RKO (cell line): ENCODE measurements around the gene CDT1.
A peak's percentile ranks its signal among the peaks of the same experiment; 100 is the strongest.
"Not testable (repeated sequence)": the region's sequence is repeated elsewhere in the genome, so short reads cannot be mapped to it uniquely, and the experiment has no call there.

ENCODE experiments used
- DNase-seq: peaks from one replicate; pipeline ENCODE4 v3.0.0-alpha.2; 2016; ENCODE audit warnings: low spot score

CDT1 gene

DNA sequence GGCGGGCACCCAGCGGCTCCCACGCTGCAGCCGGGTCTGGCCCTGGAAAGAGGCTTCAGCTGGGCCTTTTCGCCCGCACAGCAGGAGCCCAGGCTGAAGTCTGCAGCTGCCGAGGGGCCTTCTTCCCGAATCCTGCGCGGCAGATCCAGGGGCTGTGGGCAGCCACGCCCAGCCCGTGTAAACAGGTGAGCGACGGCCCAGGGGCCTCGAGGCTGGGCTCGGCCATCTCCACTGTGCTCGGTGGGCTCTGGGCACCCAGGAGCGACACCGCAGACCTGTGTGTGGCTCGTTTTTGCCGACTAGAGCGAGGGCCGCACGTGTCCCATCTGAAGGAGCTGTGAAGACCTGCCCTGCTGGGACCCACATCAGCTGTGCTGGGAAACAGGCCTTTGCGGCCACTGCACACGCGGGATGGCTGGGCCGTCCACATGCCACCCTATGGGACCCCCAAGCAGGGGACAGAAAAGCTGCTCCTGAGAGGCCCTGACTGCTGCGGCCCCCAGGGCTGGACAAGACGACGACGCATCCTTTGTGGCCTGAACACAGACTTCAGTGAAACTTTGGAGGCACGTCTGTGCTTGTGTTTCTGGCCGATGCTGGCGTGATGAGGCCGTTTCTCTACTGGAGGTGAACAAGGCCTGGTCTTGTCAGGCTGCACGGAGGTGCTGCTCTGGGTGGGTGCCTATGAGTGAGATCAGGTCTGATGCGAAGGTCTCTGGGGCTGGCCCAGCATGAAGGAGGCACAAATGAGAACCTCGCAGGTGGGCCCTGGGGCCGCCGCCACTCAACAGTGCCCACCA, 13.3 kb downstream of the CDT1 start:
- DNase-seq = no peak

DNA sequence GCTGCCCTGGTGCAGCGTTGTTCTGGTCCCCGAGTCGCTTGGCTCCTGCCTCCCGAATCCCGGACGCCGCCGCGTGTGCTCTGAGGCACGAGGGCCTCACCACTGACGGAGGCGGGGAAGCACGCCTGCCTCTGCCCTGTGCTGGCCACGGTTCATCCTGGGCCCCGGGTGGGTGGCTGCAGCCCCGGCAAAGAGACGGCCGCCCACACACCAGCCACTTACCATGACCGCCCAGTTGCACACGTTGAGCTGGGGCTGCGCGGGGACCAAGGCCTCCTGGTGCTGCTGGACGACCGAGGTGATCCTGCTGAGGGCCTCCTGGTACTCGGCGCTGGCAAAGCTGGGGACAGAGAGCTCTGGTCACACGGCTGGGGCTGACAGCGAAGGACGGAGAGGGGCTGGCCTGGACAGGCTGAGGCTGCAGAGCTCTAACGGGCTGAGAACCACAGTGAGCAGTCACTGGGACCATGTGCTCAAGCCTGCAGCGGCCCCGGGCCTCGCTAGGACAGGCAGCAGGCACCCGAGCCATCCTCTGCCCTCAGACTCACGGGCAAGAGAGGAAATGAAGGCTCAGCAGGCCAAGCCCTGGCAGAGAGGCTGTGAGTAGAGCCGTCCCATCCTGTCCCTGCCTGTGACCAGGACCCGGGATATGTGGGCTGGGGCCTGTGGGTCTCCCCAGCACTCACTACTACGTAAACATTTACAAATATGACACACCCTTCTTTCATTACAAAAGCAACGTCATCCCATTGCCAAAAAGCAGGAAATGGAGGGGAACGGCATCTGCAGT, 14.4 kb downstream of the CDT1 start:
- DNase-seq = no peak

DNA sequence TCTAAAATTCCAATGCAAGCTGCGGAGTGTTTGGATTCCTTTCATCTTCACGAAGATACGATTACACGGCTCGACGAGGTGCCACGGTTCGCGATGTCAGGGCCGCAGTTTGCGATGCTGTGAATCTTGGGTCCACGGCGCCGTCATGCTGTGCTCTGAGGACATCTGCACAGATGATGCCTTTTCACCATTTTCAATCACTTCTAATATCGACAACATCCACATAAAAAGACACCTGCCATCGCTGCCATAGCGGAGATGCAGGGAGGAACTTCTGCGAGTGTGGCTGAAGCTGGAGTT, 14.9 kb downstream of the CDT1 start:
- no peak for DNase-seq

DNA sequence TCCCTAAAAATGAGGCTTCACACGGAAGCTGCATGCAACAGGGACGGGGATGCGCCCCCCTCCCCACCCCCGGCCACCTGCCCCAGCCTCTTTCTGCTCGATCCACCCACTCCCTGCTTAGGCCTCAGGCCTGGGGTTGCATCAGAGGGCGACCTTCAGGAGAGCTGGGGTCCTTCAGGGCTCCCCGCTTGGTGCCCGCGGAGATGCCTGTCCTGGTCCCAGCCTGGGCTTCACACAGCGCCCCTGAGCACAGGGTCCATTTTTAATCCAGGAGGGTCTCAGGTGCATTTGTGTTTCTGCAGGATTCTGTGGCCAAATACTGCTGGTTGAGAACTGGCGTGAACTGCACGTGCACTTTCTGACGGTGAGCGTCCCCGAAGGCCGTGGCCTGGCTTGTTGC, 15.5 kb downstream of the CDT1 start:
- no peak for DNase-seq

DNA sequence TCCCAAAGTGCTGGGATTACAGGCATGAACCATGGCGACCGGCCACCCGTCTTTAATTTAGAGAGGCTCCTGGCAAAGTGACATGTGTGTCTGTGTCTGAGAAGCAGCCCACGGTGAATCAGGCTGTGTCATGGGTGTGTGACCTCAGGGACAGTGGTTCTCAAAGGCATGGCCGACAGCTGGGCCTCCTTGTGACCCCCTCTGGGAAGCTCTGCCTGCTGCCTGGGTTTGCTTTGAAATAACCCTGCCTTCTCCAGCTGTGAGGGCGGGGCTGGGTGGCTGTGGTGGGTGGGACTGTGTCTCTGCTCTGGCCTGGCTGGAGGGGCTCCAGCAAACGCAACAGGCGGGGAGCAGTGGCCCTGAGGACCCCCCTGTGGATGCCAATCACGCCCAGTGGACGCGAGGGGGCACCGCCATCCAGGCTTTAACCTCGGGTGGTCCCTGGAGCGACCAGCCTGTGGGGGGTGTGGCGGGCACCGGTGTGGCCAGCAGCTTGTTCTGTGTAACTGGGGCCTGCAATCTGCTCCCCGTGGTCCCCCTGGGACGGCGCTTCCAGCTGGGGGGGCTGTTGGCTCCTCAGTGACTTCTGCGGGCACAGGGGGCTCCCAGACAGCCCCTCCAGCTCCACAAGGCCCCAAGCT, 16.9 kb downstream of the CDT1 start:
- DNase-seq = no peak

DNA sequence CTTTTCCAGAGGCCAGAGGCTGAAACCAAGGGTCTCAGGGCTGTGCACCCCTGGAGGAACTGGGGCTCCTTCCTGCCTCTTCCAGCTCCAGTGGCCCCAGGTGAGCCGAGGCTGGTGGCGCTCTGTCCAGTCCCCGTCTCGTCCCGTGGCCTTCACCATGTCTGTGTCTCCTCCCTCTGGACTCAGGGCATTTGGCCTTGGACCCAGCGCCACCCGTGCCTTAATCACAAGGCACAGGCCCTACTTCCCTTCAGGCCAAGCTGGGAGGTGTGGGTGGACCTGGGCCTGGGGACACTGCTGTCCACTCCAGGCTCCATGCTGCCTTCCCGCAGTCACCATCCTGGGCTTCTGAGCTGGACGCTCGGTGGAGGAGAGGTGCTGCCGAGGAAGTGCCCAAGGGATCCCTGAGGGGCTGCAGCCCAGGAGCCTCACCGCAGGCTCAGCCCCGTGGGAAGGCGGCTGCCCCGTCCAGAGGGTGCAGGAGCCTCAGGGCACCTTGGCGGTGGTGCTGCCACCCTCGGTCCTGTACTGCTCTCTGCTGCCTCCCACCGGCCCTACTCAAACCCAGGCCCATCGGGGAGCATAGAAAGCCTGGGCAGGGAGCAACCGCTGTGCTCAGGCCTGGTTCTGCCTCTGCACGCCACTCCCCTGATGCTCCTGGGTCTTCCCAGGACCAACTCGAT, 17.7 kb downstream of the CDT1 start:
- no peak for DNase-seq

DNA sequence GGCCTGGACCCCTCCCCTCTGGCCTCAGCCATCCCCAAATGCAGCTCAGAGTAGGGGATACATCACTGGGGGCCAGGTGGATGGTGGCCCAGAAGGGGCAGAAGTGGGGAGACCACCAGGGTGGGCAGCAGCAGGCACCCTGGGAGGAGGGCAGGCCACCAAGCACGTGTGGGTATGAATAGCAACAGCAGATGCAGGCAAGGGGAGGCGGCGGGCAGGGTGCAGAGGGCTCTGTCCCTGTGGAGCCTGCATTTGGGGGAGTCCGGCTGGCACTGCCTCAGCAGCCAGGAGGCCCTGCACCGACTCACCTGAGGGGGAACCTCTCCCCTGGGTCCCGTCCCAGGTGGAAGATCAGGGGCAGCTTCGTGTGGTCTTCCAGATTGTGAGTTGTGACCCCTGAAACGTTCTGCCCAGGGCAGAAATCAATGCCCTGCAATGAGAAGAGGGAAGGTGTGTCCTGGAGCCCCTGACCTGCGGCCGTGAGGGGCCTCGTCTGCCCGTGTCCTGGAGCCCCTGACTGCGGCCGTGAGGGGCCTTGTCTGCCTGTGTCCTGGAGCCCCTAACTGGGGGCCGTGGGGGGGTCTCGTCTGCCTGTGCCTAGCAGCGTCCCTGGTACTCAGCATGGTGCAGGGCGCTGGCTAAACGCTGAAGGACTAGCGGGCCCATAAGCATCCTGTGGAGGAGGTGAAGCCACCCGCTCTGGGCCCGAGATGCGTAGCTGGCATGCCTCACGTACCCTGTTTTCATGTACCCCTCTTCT, 18.9 kb downstream of the CDT1 start:
- no peak for DNase-seq

DNA sequence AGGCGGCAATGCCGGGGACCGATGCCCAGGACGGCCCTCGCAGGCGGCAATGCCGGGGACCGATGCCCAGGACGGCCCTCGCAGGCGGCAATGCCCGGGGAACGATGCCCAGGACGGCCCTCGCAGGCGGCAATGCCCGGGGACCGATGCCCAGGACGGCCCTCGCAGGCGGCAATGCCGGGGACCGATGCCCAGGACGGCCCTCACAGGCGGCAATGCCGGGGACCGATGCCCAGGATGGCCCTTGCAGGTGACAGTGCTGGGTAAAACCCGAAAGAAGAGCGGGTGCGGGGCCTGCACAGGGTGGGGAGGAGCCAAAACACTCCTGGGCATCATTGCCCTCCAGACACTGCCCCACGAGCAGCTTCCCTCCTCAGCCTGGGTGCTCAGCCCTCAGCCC, 20.1 kb downstream of the CDT1 start:
- DNase-seq = not testable (repeated sequence)

DNA sequence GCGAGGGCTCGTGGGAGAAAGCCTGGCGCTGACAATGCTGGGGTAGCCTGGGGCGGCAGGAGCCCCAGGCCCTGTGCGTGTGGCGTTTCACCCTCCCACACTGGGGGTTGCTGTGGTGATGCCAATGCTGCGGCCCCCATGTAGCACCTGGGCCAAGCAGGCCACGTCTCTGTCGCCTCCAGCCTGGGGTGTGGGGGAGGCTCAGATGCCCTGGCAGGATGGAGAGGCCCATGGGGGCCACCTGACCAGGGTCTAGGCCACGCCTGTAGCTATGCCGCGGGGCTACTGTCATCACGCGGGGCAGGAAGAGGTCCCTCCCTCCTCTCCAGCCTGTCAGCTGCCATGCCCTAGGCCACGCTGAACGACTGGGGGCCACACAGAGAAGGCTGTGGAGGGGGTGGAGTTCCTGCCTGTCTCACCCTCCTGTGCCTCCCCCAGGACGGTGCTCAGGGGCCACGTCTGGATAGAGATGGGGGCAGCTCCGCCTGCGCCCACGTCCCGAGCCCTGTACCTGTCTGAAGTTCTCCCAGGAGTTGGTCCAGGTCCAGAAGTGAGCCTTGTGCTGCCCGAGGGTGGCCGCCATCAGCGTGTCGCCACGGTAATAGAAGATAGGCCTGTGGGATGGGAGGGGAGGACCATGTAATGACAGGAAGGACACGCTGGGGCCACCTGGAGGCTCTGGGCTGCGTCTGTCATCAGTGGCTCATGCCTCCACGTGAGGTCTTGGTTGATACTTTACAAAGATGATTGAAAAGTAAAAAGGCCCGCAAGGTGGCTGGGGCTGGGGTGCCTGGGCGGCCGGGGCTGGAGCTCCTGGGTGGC, 20.9 kb downstream of the CDT1 start:
- no peak for DNase-seq

DNA sequence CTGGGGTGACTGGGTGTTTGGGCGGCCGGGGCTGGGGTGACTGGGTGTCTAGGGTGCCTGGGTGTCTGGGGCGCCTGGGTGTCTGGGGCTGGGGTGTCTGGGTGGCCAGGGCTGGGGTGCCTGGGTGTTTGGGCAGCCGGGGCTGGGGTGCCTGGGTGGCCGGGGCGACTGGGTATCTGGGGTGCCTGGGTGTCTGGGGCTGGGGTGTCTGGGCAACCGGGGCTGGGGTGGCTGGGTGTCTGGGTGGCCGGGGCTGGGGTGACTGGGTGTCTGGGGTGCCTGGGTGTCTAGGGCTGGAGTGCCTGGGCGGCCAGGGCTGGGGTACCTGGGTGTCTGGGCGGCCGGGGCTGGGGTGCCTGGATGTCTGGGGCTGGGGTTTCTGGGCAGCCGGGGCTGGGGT, 21.6 kb downstream of the CDT1 start:
- no peak for DNase-seq

DNA sequence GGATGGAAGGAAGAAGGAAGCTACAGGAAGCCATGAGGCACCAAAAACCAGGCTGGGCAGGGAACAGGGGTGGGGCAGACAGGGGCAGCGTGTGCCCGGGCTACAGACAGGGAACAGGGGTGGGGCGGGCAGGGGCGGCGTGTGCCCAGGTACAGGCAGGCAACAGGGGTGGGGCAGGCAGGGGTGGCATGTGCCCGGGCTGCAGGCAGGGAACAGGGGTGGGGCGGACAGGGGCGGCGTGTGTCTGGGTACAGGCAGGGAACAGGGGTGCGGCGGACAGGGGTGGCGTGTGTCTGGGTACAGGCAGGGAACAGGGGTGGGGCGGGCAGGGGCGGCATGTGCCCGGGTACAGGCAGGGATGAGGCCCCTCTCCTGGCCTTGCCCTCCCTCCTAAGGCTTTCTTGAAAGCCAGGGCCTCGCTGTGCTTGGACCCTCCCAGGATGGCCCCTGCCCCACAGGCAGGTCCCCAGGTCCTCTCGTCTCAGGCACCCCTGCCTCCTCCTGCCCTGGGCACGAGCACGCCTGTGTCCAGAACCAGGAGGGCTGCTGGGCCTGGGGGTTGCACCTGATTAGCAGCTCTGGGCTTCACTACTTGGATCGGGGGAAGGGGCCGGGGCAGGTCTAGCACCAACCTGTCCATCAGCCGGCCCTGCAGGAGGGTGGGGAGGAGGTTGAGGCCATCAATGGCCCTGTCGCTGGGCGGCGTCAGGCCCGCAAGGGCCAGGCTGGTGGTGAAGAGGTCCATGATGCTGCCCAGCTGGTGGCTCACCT, 22.7 kb downstream of the CDT1 start:
- no peak for DNase-seq

DNA sequence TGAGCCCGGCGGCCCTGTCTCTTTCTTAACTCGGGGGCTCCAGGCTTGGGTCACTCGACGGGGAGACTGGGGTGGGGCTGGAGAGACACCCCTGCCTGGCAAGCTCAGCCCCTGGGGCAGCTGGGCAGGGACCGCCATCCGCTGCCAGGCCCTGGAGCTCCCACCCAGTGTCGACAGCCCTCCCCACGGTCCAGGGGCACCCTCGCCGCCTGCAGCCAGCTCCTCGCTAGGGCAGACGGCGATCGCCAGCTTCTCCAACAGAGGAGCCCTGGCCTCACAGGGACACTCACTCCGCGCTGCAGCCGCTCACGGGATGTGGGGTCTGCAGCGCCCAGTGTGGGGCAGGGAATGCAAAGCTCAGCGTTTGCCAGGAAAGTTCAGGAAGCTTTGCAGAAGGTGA, 24.1 kb downstream of the CDT1 start:
- DNase-seq = no peak

DNA sequence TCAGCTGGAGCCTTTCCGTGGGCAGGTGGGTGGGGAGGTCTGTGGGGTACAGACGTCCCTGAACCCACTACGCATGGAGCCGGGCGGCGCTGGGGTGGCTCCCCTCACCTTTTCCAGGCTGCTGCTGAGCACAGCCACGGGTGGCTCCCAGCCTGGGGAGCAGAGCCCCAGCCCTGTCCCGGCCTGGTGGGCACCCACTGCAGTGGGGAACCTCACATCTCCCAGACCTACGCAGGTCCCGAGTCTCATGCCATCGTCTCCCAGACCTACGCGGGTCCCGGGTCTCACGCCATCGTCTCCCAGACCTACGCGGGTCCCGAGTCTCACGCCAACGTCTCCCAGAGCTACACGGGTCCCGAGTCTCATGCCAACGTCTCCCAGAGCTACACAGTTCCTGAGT, 25.1 kb downstream of the CDT1 start:
- no peak for DNase-seq

DNA sequence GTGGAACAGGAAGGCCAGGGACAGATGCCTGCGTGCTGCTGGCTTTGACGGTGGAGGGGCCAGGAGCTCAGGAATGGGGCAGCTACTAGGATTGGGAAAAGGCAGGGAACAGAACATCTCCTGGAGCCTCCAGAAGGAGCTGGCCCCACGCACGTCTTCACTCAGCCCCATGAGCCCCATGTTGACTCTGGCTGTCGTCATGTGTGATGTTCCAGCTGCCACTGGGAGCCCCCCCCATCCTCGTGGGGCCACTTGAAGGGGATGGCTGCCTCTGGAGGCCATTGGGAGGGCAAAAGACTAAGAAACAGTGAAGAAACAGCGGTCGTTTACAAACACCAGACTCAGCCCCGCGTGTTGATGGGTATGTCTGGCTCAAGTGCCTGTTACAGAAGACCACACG, 26.7 kb downstream of the CDT1 start:
- DNase-seq = no peak

DNA sequence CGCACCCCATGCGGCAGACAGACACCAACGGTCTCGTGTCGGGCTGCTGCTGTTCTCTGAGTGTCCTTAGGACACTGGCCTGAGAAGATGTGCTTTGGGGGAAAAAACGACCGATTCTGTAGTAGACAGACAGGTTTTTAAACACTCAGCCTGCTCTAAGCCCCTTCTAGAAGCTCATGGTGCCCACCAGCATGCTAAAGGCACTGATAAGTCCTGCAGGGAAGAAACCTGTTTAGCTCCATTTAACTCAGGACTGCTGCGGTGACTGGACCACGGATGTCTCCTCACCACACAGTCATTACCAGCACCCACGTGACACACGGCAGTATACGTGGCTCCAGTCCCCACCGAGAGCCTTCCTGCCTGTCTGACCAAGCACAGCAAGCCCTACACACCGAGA, 27.2 kb downstream of the CDT1 start:
- no peak for DNase-seq

DNA sequence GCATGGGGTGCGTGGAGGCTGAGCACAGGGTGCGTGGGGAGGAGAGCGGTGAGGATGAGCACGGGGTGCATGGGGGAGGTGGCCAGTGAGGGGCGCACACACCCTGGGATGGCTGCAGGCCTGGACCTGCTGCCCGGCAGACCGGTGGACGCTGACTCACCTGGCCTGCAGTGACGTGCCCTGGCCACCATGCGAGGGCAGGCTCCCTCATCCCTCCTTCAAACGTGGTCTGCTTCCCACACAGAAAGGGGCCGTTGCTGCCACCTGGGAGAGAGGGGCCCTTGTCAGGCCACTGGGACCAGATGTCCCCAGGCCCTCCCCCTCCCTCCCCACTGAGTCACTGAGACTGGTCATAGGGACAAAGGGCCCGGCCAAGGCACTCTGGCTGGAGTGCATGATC, 28.2 kb downstream of the CDT1 start:
- peak; percentile 47 for DNase-seq

DNA sequence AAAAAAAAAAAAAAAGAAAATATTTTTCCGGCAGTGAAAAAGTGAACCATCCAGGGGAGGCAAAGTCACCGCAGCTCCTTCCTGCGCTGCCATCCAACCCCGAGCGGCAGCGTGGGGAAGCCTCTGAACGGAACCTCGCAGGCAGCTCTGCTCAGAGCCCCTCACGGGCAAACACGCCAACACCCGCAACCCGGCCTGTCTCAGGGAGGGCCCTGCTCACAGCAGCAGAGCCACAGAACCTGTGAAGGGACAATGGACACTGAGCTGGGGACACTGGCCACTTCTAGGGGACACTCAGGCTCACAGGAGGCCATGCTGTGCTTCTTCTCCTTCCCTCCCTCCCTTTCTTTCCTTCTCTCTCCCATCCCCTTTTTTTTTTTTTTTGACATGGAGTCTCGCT, 29.5 kb downstream of the CDT1 start:
- no peak for DNase-seq

DNA sequence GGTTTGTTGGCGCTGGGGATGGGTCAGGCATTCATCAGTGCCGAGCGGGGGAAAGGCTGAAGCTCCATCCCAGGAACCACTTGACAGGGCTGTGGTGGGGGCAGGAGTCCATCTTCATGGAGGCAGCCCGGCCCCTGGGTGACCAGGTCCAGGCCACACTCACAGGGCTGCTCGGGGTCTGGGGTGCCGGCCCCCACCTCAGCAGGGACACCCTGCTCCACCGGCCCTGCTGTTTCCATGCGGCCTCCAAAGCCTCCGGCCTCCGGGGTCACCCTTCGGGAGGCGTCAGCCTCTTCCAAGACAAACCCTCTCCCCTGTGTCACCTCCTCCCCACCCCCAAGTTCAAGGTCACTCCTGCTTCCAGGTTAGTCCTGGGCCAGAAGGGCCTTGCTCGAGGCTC, 31.1 kb downstream of the CDT1 start:
- no peak for DNase-seq

DNA sequence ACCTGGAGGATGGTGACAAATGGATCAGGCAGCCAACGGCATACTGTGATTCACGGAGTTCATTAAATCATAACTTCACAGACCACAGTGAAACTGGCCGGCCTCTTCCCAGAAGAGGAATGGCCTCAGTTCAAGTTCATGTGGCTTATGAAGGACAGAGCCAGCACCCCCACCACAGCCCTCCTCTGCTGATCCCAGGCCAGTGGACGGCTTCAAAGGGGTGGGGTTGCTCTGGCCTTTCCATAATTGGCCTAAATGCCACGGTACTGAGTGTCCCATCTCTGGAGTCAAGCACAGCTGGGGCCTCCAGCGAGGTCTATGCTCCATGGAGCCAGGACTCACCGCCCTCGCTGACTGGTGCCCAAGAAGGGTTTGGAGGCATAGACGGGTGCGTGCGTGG, 31.8 kb downstream of the CDT1 start:
- DNase-seq = no peak

DNA sequence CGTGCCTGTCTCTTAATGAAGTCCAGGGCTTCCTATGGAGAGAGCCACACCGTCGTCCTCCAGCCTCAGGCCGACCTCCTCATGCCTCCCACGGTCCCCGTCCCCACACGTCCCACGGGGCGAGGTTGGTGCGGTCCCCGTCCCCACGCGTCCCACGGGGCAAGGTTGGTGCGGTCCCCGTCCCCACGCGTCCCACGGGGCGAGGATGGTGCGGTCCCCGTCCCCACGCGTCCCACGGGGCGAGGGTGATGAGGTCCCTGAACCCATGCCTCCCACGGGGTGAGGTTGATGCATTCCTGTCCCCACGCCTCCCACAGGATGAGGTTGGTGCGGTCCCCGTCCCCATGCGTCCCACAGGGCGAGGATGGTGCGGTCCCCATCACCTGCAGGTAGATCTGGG, 32.2 kb downstream of the CDT1 start:
- DNase-seq = no peak
